A549 (cell line): ENCODE data around the gene PSMC3.

Source experiments
- CBX8 ChIP-seq: fragments of 200-600 bp; sonication (generic); IDR thresholded peaks from 2 replicates; pipeline ENCODE4 v1.6.1; 2016
- CHD2 ChIP-seq: fragments of 150-350 bp; IDR thresholded peaks from 2 replicates; pipeline ENCODE4 v1.6.1; 2014; ENCODE audit warnings: low read length; ENCODE audit not compliant: partially characterized antibody
- EHMT2 ChIP-seq: fragments of 200-600 bp; sonication (generic); IDR thresholded peaks from 2 replicates; pipeline ENCODE4 v1.6.1; 2016; ENCODE audit warnings: antibody characterized with exemption, low read depth, mild to moderate bottlenecking, moderate library complexity
- EP300 ChIP-seq, 2 experiments: fragments of >200 bp; sonication (Bioruptor Twin); formaldehyde crosslinking; IDR thresholded peaks; 2 replicates in 1 of 2; 3 replicates in 1 of 2; pipeline ENCODE4 v1.6.1; 2016 to 2017
- JUNB ChIP-seq: fragments of >200 bp; sonication (Bioruptor Twin); formaldehyde crosslinking; IDR thresholded peaks from 2 replicates; pipeline ENCODE4 v1.6.1; 2016
- MAFK ChIP-seq: fragments of 450-650 bp; IDR thresholded peaks from 2 replicates; pipeline ENCODE4 v1.6.1; 2014; ENCODE audit not compliant: partially characterized antibody
- POLR2A ChIP-seq: IDR thresholded peaks from 2 replicates; pipeline ENCODE4 v1.6.1; 2012; ENCODE audit warnings: mild to moderate bottlenecking, low read length
- RAD21 ChIP-seq, 2 experiments: fragments of >200 bp in 1 of 2; sonication (Bioruptor Twin) in 1 of 2; formaldehyde crosslinking in 1 of 2; IDR thresholded peaks in 1 of 2; conservative IDR thresholded peaks in 1 of 2; 2 replicates in 1 of 2; 3 replicates in 1 of 2; pipeline ENCODE4 v1.6.1; 2012 to 2018; ENCODE audit warnings: inconsistent platforms in 1 of 2
- RFX5 ChIP-seq: fragments of 450-650 bp; IDR thresholded peaks from 2 replicates; pipeline ENCODE4 v1.7.1; 2014; ENCODE audit warnings: antibody characterized with exemption, mild to moderate bottlenecking, moderate library complexity
- SREBF2 ChIP-seq: fragments of 450-650 bp; IDR thresholded peaks from 2 replicates; pipeline ENCODE4 v1.6.1; 2014; ENCODE audit warnings: mild to moderate bottlenecking, moderate library complexity
- USF2 ChIP-seq: fragments of 450-650 bp; IDR thresholded peaks from 2 replicates; pipeline ENCODE4 v1.6.1; 2014; ENCODE audit warnings: antibody characterized with exemption
- ZSCAN20 ChIP-seq: fragments of 250-450 bp; sonication (Bioruptor Pico); IDR thresholded peaks from 2 replicates; pipeline ENCODE4 v1.8.0; 2022; ENCODE audit warnings: mild to moderate bottlenecking, moderate library complexity
- TF ChIP-seq, protein P1 (sequence below): fragments of >200 bp; sonication (Bioruptor Twin); formaldehyde crosslinking; IDR thresholded peaks from 3 replicates; pipeline ENCODE4 v1.5.1; 2016
- TF ChIP-seq, protein P2 (sequence below): IDR thresholded peaks from 2 replicates; pipeline ENCODE4 v1.6.1; 2012; ENCODE audit warnings: low read depth, borderline replicate concordance

DNA sequence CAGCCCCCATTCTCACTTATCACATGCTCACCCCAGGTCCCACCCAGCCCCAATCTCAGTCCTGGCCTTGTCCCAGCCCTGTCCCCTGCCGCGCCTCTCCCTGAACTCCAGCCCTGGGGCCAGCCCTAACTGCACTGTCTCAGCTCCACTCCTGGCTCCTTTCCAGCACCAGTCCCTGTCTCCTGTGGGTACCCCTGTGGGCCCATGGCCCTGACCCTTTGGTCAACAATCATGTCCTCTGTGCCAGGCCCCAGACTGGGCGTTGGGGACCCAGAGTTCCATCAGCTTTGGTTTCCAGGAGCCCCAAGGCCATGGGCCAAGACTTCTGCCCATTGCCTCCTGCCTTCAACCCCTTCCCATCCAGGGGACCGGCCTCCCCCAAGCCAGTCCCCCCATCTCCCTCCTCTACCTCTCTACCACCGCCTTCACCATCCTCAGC lies 48.6 kb downstream of the PSMC3 start:
- no peak for TF ChIP-seq CBX8
- no peak for TF ChIP-seq RAD21 (conservative IDR thresholded peaks at IDR 0.05 in 1 of 2, IDR thresholded peaks at IDR 0.05 in 1 of 2)
- TF ChIP-seq, protein P1, sequence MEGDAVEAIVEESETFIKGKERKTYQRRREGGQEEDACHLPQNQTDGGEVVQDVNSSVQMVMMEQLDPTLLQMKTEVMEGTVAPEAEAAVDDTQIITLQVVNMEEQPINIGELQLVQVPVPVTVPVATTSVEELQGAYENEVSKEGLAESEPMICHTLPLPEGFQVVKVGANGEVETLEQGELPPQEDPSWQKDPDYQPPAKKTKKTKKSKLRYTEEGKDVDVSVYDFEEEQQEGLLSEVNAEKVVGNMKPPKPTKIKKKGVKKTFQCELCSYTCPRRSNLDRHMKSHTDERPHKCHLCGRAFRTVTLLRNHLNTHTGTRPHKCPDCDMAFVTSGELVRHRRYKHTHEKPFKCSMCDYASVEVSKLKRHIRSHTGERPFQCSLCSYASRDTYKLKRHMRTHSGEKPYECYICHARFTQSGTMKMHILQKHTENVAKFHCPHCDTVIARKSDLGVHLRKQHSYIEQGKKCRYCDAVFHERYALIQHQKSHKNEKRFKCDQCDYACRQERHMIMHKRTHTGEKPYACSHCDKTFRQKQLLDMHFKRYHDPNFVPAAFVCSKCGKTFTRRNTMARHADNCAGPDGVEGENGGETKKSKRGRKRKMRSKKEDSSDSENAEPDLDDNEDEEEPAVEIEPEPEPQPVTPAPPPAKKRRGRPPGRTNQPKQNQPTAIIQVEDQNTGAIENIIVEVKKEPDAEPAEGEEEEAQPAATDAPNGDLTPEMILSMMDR, result no peak
- no peak for TF ChIP-seq MAFK
- TF ChIP-seq, protein P2, sequence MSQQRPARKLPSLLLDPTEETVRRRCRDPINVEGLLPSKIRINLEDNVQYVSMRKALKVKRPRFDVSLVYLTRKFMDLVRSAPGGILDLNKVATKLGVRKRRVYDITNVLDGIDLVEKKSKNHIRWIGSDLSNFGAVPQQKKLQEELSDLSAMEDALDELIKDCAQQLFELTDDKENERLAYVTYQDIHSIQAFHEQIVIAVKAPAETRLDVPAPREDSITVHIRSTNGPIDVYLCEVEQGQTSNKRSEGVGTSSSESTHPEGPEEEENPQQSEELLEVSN, result no peak
- TF ChIP-seq USF2, result no peak
- TF ChIP-seq ZSCAN20 (CRISPR knock-in tag), result no peak
- no peak for TF ChIP-seq EHMT2
- TF ChIP-seq CHD2, result no peak
- no peak for TF ChIP-seq JUNB
- no peak for TF ChIP-seq RFX5
- no peak for TF ChIP-seq EP300 (IDR thresholded peaks at IDR 0.05)
- TF ChIP-seq POLR2A, result no peak
- no peak for TF ChIP-seq SREBF2
